ENCODE measurements around the gene PYGM. TPM values are rescaled to one million over a fixed set of nuclear protein-coding genes. Genes with fewer than 3 reads are reported as not detected.

Gene PYGM
- total RNA-seq, 1 experiment from 2014 or later: 1.6 TPM

- ChIA-PET POLR2A (ENCODE audit: unreplicated experiment) (interaction anchor here (0.7 kb wide), 1 partner anchor 10 kb away, joined by 5 read pairs; no protein-coding TSS in a partner anchor), CTCF (no interaction called here)
- peaks cover 6% of the 10 kb centered on the region; the same call in 1 of the 2 replicates for H3F3A ChIP-seq (ENCODE audit: insufficient read depth, low read depth)
- H3K27me3 ChIP-seq (ENCODE audit: insufficient read depth, low read depth): peaks cover 31% of the 10 kb centered on the region; the same call in 1 of the 2 replicates
- DNase-seq: no peak
- intact Hi-C loops (cut with micrococcal nuclease; ENCODE audit: unreplicated experiment): no loop called here
- H2AFZ ChIP-seq: no peak overlapping the region
- H3K9me2 ChIP-seq (ENCODE audit: insufficient read depth): no peaks in the 10 kb centered on the region
- no peak overlapping the region for H3K27ac ChIP-seq
- TF ChIP-seq EZH2 (IDR thresholded peaks at IDR 0.05; ENCODE audit: low read depth): no peak
- TF ChIP-seq CTCF (conservative IDR thresholded peaks at IDR 0.05): no peak
- no peaks in the 10 kb centered on the region for H3K79me2 ChIP-seq (ENCODE audit: low read depth)
- H3K36me3 ChIP-seq (ENCODE audit: low read depth): no peaks in the 10 kb centered on the region
- BruUV-seq (replicated peaks): no TSS peak
- no peaks in the 10 kb centered on the region for H4K20me1 ChIP-seq (ENCODE audit: insufficient read depth)
- no peak overlapping the region for H3K4me3 ChIP-seq
- H3K9me3 ChIP-seq (ENCODE audit: insufficient read depth, low read depth): no peaks in the 10 kb centered on the region
- H3K4me2 ChIP-seq: no peak overlapping the region
- H3K4me1 ChIP-seq (replicated peaks; ENCODE audit: insufficient read depth): 0 out of 2 replicates have a peak, but pooled peaks cover 3% of the 10 kb centered on the region
These were observed 23.1 kb downstream of the PYGM start for GRCh38 chr11:64736654-64737053.

GRCh38 chr11:64735725-64736259 lies 24.0 kb downstream of the PYGM start:
- no peak overlapping the region for H3K4me2 ChIP-seq
- H3K4me3 ChIP-seq: no peak overlapping the region
- no TSS peak for BruUV-seq (replicated peaks)
- intact Hi-C loops (cut with micrococcal nuclease; ENCODE audit: unreplicated experiment): no loop called here
- H3K9me2 ChIP-seq (ENCODE audit: insufficient read depth): no peaks in the 10 kb centered on the region
- H3K36me3 ChIP-seq (ENCODE audit: low read depth): no peaks in the 10 kb centered on the region
- H3K9me3 ChIP-seq (ENCODE audit: insufficient read depth, low read depth): no peaks in the 10 kb centered on the region
- H3K27ac ChIP-seq: no peak overlapping the region
- ChIA-PET CTCF (no interaction called here), POLR2A (ENCODE audit: unreplicated experiment) (no interaction called here)
- TF ChIP-seq EZH2 (IDR thresholded peaks at IDR 0.05; ENCODE audit: low read depth): no peak
- TF ChIP-seq CTCF (conservative IDR thresholded peaks at IDR 0.05): no peak
- no peak overlapping the region for H2AFZ ChIP-seq
- H3K27me3 ChIP-seq (ENCODE audit: insufficient read depth, low read depth): peaks cover 30% of the 10 kb centered on the region; the same call in 1 of the 2 replicates
- peaks cover 6% of the 10 kb centered on the region; the same call in 1 of the 2 replicates for H3F3A ChIP-seq (ENCODE audit: insufficient read depth, low read depth)
- H4K20me1 ChIP-seq (ENCODE audit: insufficient read depth): no peaks in the 10 kb centered on the region
- no peak for DNase-seq
- 0 out of 2 replicates have a peak, but pooled peaks cover 3% of the 10 kb centered on the region for H3K4me1 ChIP-seq (replicated peaks; ENCODE audit: insufficient read depth)
- H3K79me2 ChIP-seq (ENCODE audit: low read depth): no peaks in the 10 kb centered on the region

- Histone ChIP-seq H2AFZ (no peak overlapping the region), H3K4me3 (no peak overlapping the region), H3K4me2 (no peak overlapping the region), H3K79me2 (ENCODE audit: low read depth) (no peaks in the 10 kb centered on the region), H3K36me3 (ENCODE audit: low read depth) (no peaks in the 10 kb centered on the region), H3K9me2 (ENCODE audit: insufficient read depth) (no peaks in the 10 kb centered on the region), H3K4me1 (replicated peaks; ENCODE audit: insufficient read depth) (0 out of 2 replicates have a peak, but pooled peaks cover 3% of the 10 kb centered on the region), H3K27me3 (ENCODE audit: insufficient read depth, low read depth) (peaks cover 33% of the 10 kb centered on the region; the same call in 1 of the 2 replicates), H3K27ac (no peak overlapping the region), H3F3A (ENCODE audit: insufficient read depth, low read depth) (peaks cover 6% of the 10 kb centered on the region), H3K9me3 (ENCODE audit: insufficient read depth, low read depth) (no peaks in the 10 kb centered on the region), H4K20me1 (ENCODE audit: insufficient read depth) (no peaks in the 10 kb centered on the region)
- ChIA-PET CTCF (no interaction called here), POLR2A (ENCODE audit: unreplicated experiment) (interaction anchor here (0.6 kb wide), 1 partner anchor 35 kb away, joined by 5 read pairs; no protein-coding TSS in a partner anchor)
- BruUV-seq (replicated peaks): no TSS peak
- TF ChIP-seq CTCF (conservative IDR thresholded peaks at IDR 0.05) (no peak), EZH2 (IDR thresholded peaks at IDR 0.05; ENCODE audit: low read depth) (no peak)
- DNase-seq: no peak
- intact Hi-C loops (cut with micrococcal nuclease; ENCODE audit: unreplicated experiment): no loop called here
These were observed 24.7 kb downstream of the PYGM start for GRCh38 chr11:64734811-64735724.
